Muscle of arm (tissue), 14 donors: Measurements from ENCODE around the gene WBP2. TPM values are rescaled to one million over a fixed set of nuclear protein-coding genes. Genes with fewer than 3 reads are reported as not detected.

Experiments
- DNase-seq: peaks from one replicate; pipeline ENCODE4 v3.0.0-alpha.2; 2013
- long read RNA-seq, 11 donors: transcript quantifications; one replicate each; lab custom pipeline, GENCODE V29; 2026
- polyA plus RNA-seq, 12 donors: library from polyadenylated mRNA; unstranded; fragments of 120-200 nt; gene quantifications; one replicate each; pipeline ENCODE4 v1.2.1, GENCODE V29; 2013; ENCODE audit not compliant: insufficient read length in 12 of 12

The WBP2 gene
- 100 to 1,000 TPM in 1 of 12 donors, 10 to 100 TPM in 10, not detected in 1; 43.3 to 104 (median 48.5) TPM for polyA plus RNA-seq
- long read RNA-seq, donor 1, transcript WBP2-201 (8 exons, 1,944 nt): major isoform, 22 of 58 reads
- long read RNA-seq, donor 1, partial matches to known transcripts: 32 of 58 reads
- long read RNA-seq, donor 1, other reads (novel, unspliced or antisense): 0 of 58 reads
- long read RNA-seq, donor 2, transcript WBP2-201 (8 exons, 1,944 nt): major isoform, 21 of 33 reads
- long read RNA-seq, donor 2, partial matches to known transcripts: 8 of 33 reads
- long read RNA-seq, donor 2, other reads (novel, unspliced or antisense): 0 of 33 reads
- long read RNA-seq, donor 3, transcript WBP2-201 (8 exons, 1,944 nt): major isoform, 5 of 5 reads
- long read RNA-seq, donor 3, partial matches to known transcripts: 0 of 5 reads
- long read RNA-seq, donor 3, other reads (novel, unspliced or antisense): 0 of 5 reads
- long read RNA-seq, donor 4, transcript WBP2-201 (8 exons, 1,944 nt): major isoform, 5 of 5 reads
- long read RNA-seq, donor 4, partial matches to known transcripts: 0 of 5 reads
- long read RNA-seq, donor 4, other reads (novel, unspliced or antisense): 0 of 5 reads
- long read RNA-seq, donor 5, transcript WBP2-201 (8 exons, 1,944 nt): major isoform, 17 of 20 reads
- long read RNA-seq, donor 5, partial matches to known transcripts: 0 of 20 reads
- long read RNA-seq, donor 5, other reads (novel, unspliced or antisense): 0 of 20 reads
- long read RNA-seq, donor 6, partial matches to known transcripts: 0 of 2 reads
- long read RNA-seq, donor 6, other reads (novel, unspliced or antisense): 0 of 2 reads
- long read RNA-seq, donor 7, transcript WBP2-201 (8 exons, 1,944 nt): major isoform, 6 of 8 reads
- long read RNA-seq, donor 7, partial matches to known transcripts: 0 of 8 reads
- long read RNA-seq, donor 7, other reads (novel, unspliced or antisense): 0 of 8 reads
- long read RNA-seq, donor 8, transcript WBP2-201 (8 exons, 1,944 nt): major isoform, 11 of 28 reads
- long read RNA-seq, donor 8, partial matches to known transcripts: 11 of 28 reads
- long read RNA-seq, donor 8, other reads (novel, unspliced or antisense): 0 of 28 reads
- long read RNA-seq, donor 9, transcript WBP2-201 (8 exons, 1,944 nt): major isoform, 5 of 11 reads
- long read RNA-seq, donor 9, partial matches to known transcripts: 5 of 11 reads
- long read RNA-seq, donor 9, other reads (novel, unspliced or antisense): 0 of 11 reads
- long read RNA-seq, donor 10, transcript WBP2-201 (8 exons, 1,944 nt): major isoform, 16 of 25 reads
- long read RNA-seq, donor 10, partial matches to known transcripts: 5 of 25 reads
- long read RNA-seq, donor 10, other reads (novel, unspliced or antisense): 0 of 25 reads
- long read RNA-seq, donor 11, transcript WBP2-201 (8 exons, 1,944 nt): major isoform, 9 of 21 reads
- long read RNA-seq, donor 11, partial matches to known transcripts: 9 of 21 reads
- long read RNA-seq, donor 11, other reads (novel, unspliced or antisense): 0 of 21 reads

GRCh38 chr17:75855310-75856061 is at the start of gene WBP2:
TSS of gene WBP2 (minus strand) at chr17:75855335. CDS start at chr17:75855297, 38 bp downstream.
- DNase-seq: peak; percentile 100

- DNase-seq: no peak
These were observed 47.3 kb upstream of the WBP2 start for GRCh38 chr17:75902406-75902805.

GRCh38 chr17:75901727-75902126 is 46.6 kb upstream of the WBP2 start:
- DNase-seq: no peak

- no peak for DNase-seq
These were observed 45.8 kb upstream of the WBP2 start for GRCh38 chr17:75900691-75901533.

GRCh38 chr17:75899767-75900468 is 44.8 kb upstream of the WBP2 start:
- no peak for DNase-seq

GRCh38 chr17:75899353-75899752 is 44.2 kb upstream of the WBP2 start:
- no peak for DNase-seq

GRCh38 chr17:75898791-75899190 is 43.7 kb upstream of the WBP2 start:
- no peak for DNase-seq

- DNase-seq: no peak
These were observed 42.9 kb upstream of the WBP2 start for GRCh38 chr17:75898065-75898464.

GRCh38 chr17:75897160-75898019 is 42.3 kb upstream of the WBP2 start:
- no peak for DNase-seq

GRCh38 chr17:75896415-75897159 is 41.5 kb upstream of the WBP2 start, which contains the start of gene TRIM65:
TSS of gene TRIM65 (minus strand) at chr17:75896951. CDS start at chr17:75896937, 14 bp downstream.
- DNase-seq: peak; percentile 80

- DNase-seq: no peak
These were observed 40.4 kb upstream of the WBP2 start for GRCh38 chr17:75895370-75896155.

GRCh38 chr17:75894049-75894733 is 39.1 kb upstream of the WBP2 start:
- DNase-seq: no peak

GRCh38 chr17:75893305-75894048 is 38.3 kb upstream of the WBP2 start:
- no peak for DNase-seq

GRCh38 chr17:75892556-75893224 is 37.6 kb upstream of the WBP2 start:
- no peak for DNase-seq
